ENCODE data around the gene FN3K.

Gene FN3K

DNA sequence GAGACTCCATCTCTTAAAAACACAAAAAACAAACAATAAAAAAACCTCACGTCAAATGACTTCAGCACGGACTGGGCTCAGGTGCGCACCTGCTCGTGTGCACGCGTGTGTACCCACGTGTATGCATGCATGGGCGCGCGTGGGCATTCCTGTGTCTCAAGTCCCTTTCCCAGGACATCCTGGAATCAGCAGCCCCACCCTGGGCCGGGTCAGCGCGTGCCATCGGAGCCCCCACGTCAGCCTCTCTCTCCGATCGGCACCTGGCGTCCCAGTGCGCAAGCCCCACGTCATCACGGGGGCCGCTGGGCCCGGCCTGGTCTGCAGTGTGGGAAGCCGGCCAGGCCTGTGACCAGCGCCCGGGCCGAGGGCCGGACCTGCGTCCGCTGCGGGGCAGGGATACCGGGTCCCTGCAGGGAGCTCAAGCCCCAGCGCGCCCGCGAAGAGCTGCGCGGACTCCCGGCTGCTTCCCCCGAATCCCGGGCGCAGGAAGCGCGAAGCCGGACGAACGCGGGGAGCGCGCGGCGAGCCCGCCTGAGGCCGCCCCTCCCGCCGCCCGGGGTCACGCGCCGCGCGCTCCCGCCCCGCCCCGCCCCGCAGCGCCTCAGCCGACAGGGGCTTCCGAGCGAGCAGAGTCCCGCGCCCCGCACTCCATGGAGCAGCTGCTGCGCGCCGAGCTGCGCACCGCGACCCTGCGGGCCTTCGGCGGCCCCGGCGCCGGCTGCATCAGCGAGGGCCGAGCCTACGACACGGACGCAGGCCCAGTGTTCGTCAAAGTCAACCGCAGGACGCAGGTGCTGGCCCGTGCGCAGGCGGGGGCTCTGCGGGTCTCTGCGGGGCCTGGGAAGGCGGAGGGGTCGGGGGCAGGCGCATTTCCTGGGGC, at the start of gene FN3K:
Gene FN3K (plus strand): TSS at position 629 of the 880 bp plus-strand sequence. CDS start 22 bp downstream, at position 651.
- peak; percentile 30 to 69 (median 37) for DNase-seq

GRCh38 chr17:82686366-82687324, 48.8 kb upstream of the FN3K start:
- no peak for DNase-seq

GRCh38 chr17:82687375-82687861, 48.0 kb upstream of the FN3K start:
- no peak for DNase-seq

DNA sequence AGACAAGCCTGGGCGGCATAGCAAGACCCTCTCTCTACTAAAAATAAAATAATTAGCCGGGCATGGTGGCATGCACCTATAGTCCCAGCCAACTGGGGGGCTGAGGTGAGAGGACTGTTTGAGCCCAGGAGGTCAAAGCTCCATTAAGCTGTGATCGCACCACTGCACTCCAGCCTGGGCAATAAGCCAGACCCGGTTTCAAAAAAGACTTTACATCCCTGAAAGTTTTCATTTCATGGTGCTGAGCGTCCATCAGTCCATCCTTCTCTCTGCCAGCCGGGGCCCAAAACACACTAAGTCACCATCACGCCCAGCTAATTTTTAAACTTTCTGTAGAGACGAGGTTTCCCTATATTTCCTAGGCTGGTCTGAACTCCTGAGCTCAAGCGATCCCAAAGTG, 47.5 kb upstream of the FN3K start:
- no peak for DNase-seq

- DNase-seq: no peak
These were observed 46.3 kb upstream of the FN3K start for GRCh38 chr17:82689077-82689476.

GRCh38 chr17:82690786-82691489, 44.5 kb upstream of the FN3K start:
- no peak for DNase-seq

DNA sequence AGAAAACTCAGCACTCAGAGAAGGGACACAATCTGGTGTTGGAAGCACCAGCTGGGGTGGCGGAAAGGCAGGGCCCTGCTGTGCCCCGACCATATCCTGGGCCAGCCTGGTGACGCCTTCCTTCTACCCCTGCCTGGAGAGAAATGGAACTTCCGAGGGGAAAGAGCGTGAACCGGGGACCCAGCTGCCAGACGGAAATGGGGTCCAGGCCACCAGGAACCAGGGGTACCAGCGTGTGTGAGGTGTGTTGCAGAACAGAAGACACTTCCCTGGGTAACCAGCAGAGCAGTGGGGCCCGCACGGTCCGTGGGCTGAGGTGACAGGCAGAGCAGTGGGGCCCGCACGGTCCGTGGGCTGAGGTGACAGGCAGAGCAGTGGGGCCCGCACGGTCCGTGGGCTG, 43.7 kb upstream of the FN3K start:
- no peak for DNase-seq

GRCh38 chr17:82692268-82692667, 43.1 kb upstream of the FN3K start:
- DNase-seq: no peak

GRCh38 chr17:82693168-82693867, 42.1 kb upstream of the FN3K start:
- no peak for DNase-seq

DNA sequence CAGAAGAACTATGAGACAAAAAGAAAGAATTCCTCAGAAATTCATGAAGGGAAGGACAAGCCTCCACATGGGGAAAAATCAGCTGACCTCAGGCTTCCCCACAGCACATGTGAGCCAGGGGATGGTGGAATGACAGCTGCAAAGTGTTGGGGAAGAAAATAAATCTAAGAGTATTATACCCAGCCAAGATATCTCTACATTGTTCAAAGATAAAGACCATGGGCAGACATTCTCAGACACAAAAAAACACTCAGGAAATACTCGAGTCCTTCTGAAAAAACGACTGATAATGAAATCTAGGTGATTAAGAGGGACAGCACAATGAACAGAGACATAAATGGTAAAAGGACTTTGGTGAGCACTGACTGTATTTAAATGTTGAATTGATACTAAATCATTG, 40.8 kb upstream of the FN3K start:
- no peak for DNase-seq

DNA sequence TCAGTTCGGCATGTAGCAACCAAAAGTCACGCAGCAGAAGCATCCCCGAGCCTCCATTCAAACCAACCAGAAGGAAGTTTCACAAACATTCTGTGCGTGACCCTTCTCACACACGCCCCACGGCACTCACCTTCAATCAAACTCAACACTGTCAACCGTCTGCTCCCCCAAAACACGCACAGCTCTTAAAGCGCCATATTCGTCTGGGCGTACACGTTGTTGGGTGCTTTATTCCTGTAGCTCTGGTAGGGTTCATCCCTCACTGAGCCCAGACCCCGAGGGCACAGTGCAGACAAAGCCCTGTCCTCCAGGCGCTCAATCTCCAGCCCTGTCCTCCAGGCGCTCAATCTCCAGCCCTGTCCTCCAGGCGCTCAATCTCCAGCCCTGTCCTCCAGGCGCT, 39.2 kb upstream of the FN3K start:
- peak in 1 of 3 donors; percentile 9 for DNase-seq

DNA sequence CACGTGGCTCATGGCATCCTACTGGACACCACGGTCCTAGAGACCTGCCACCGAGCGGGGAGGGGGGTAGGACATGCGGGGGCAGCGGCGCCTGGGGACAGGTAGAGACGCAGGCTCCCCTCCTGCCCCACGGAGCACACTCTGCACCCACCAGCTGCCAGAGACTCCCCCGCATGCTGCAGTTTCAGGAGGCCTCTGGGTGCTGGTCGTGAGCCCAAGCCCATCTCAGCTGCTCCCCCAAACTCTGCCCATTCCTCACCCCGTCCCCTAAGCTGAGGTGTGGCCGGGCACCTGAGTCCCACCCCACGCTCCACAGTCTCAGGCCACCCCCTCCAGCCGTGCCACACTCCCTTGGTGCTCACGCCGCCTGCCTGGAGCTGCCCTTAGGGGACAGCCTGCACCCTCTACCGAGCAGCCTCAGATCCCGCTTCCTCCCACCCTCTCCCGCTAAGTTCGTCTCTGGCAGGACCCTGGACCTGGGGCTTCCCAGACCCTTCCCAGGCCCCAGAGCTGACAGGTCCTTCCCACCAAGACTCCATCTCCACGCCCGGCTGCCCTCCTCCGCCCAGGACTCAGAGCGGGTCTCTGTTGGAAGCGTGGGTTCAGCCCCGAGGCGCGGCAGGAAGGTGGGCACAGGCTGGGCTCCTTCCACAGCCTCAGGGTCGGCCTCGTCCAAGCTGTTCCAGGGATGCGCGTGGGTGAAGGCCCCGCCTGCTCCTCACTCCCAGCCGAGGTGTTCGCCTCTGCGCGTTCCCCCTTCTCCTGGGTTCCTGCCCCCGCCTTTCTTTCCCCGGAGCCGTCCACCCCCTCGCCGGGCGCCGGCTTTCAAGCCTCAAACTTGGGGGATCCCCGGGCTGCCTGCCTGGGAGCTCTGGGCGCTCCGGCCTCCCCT, 38.3 kb upstream of the FN3K start:
- DNase-seq: peak; percentile 20 to 62 (median 30)

- no peak for DNase-seq
These were observed 37.7 kb upstream of the FN3K start for GRCh38 chr17:82697808-82698064.

GRCh38 chr17:82698065-82698973, 37.1 kb upstream of the FN3K start, which contains the start of gene RAB40B:
Gene RAB40B, minus strand, starts transcription at chr17:82698698. Its CDS starts 102 bp downstream, at chr17:82698596.
- DNase-seq: peak; percentile 99

GRCh38 chr17:82698974-82699442, 36.4 kb upstream of the FN3K start:
- no peak for DNase-seq

DNA sequence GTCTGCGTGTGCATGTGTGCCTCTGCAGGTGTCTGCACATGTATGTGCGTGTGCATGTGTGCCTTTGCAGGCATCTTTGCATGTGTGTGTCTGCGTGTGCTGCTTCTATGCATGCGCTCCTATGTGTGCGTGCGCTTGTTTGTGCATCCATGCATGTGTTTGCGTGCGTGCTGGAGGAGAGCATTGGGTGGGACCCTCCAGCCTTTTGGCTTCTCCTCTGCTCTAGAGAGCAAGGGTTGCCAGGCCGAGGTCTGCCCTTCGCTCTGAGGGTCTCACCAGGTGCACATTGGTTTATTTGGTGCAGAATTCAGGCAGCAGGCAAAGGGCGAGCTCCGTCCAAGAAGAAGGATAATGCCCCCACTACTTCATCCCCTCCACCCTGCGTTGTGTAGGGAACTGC, 35.9 kb upstream of the FN3K start:
- DNase-seq: no peak

DNA sequence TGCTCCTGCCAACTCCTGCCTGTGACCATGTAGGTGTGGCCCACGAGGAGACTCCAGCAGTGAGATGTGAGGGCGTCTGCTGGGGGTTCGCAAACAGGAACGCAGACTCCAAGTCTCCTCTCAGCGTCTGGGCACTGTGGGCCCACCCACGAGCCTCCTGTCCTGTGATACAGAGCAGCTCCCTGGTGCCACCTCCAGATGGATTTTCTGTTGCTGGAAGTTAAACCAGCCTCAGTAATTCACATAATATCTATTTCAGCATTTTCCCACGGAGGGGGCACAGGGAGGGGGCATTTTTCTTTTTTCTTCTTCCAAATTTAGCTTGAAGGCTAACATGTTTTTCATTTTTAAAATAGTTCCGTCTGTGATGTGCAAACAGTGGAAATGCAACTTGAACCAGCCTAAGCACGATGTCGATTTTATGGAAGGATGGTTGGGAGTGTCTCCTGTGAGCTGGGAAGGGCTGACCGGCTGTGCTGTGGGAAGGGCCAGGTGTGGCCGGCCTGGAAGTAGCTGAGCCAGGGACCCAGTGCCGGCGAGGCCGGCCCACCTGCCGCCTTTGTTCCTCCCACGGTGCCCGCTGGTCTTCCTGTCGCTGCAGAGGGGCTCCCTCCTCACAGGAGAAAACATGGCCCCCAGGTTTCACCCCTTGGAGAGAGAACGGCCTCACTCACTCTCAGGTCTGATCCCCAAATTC, 33.0 kb upstream of the FN3K start:
- no peak for DNase-seq

DNA sequence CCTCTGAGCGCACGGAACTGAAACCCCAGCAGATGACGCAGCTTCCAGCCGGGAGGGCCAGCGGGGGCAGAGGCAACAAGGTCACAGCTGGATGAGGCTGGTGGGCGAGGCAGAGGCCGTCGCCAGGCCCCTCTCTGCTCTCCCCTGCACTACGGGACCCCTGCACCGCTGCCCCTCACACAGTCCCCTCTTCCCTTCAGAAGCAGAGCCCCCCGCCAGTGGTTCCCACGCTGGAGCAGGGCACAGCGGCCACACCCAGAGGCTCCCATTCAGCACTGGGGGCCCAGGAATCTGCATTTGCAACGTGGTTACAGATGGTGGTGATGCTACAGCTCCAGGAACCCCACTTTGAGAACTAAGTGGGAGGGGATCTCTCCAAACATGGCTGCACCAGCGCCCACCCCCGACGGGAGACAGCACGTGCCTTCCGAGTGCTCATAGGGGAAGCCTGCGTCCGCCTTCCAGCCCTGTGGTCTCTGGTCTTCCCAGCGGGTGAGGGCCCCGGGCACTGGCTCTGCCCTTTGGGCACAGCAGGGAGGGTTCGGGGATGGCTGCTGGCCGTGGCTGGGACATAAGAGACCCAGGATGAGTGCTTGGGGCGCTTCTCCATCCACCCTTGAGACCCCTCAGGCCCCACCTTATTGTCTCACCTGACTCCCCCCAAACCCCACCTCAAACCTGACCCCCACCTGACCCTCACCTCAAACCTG, 32.2 kb upstream of the FN3K start:
- no peak for DNase-seq
